Ramos (cell line): ENCODE data around the gene TUBGCP3.

ENCODE experiments used
- in situ Hi-C: fragments of 300-500 bp; cut with MboI; formaldehyde crosslinking; loops from one replicate; pipeline ENCODE4 v1.14.3; 2022; ENCODE audit warnings: low sequenced_read_pairs; ENCODE audit not compliant: unreplicated experiment

Gene TUBGCP3

DNA sequence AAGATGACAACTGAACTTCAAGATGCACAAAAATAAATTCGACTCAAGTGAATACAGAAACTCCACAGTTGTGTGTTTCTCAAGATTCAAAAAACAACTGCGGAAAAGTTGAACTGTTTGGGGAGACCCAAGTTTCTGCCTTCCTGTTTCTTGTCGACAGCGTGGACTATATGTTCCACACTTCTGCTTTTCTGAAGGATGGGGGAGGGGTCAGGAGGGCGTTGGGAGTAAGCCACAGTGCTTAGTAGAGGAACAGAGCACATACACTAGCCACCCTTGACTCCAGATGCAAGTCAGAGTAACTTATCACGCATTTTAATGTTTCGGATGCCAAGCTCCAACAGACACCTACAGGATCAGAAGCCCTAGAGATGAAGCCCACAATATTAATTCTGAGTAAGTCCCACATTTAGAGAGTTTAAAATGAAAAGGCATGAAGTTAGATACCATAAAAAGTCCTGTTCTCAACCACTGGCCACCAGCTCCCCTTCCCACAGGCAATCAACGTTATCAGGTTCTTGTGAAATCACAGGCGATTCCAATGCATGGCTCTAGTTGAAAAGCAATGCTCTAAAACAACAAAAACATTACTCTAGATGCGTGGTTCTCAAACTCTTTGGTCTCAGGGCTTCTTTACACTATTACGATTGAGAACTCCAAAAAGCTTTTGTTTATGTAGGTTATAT, 4.2 kb downstream of the TUBGCP3 start:
- in situ Hi-C loops = no loop called here

GRCh38 chr13:112582263-112582662, 5.7 kb downstream of the TUBGCP3 start:
- in situ Hi-C loops = no loop called here

DNA sequence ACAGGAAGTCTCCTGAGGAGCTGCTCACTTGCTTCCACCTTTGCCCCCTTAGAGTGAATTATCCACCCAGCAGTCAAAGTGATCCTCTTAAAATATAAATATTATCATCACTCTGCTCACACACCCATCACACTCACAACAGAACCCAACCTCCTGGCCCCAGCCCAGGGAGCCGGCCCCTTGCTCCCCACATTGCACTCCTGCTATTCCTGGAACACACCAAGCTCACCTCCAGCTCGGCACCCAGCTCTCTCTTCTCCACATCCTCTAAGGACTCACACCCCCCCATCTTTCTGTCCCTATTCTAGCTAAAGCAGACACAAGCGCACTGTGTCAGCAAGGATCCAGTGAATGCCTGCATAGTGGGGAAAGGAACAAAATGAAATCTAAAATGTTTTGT, 7.0 kb downstream of the TUBGCP3 start:
- in situ Hi-C loops = no loop called here

- in situ Hi-C loops = no loop called here
These were observed 7.7 kb downstream of the TUBGCP3 start for GRCh38 chr13:112580211-112580610.

GRCh38 chr13:112579310-112579843, 8.6 kb downstream of the TUBGCP3 start:
- in situ Hi-C loops = no loop called here

DNA sequence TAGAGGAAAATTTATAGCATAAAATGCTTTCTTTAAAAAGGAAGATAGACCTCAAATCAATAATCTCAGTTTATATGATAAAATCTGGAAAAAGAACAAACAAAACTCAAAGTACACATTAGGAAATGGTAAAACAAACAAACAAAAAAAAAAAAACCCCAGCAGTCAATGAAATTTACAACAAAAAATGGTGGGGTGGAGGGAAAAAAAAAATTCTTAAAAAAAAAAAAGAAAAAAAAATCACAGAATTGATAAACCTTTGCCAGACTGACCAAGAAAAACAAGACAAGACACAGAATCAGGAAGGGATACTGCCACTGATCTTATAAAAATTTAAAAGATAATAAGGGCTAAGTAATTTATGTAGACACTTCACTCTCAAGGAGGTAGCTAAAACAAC, 11.2 kb downstream of the TUBGCP3 start:
- in situ Hi-C loops = no loop called here

GRCh38 chr13:112576191-112576590, 11.8 kb downstream of the TUBGCP3 start:
- in situ Hi-C loops = no loop called here

DNA sequence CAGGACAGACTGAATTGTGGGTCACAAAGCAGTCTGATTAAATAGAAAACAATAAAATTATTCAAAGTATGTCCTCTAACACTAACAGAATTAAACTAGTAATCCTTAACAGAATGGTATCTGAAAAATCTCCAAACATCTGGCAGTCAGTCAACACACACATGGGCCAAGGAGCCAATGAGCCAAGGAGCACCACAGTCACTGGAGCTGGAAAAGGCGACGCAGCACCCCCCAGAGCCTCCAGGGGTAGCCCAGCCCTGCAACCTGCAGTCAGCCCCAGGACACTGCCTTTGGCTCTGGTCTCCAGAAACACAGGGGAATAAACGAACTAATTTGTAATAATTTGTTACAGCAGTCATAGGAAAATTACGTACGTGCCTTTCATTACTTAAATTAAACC, 12.3 kb downstream of the TUBGCP3 start:
- in situ Hi-C loops = no loop called here

DNA sequence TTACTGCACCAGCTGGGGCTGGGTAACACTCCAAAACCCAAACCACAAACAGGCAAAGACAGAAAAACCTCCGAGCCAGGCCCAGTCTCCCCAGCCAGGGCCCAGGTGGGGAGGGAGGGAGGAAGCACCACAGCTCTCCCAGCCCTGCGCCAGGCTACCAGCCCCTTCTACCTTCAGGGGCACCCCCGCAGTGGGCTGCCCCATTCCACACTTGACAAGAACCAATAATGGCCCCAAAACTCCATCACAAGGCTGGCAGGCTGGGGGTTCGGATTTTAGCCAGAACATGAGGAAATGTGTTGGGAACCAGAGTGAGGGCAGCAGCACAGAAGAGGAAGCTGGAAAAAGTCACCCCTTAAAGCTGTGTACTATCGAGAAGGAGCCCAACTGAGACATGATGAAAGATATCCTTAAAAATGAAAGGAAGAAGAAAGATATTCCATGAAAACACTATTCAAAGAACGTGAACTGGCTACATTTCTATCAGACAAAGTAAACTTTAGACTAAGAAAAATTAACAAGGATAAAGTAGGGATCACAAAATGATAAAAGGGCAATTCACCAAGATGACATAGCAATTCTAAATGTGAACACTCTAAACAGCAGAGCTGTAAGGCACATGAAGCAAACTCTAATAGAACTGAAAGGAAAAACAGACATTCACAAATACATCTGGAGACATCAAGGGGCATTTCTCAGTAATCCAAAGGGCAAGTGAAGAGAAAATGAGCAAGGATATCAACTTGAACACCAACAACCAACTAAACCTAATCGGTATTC, 12.9 kb downstream of the TUBGCP3 start:
- in situ Hi-C loops = no loop called here

GRCh38 chr13:112574416-112574815, 13.5 kb downstream of the TUBGCP3 start:
- in situ Hi-C loops = no loop called here

GRCh38 chr13:112573710-112574109, 14.2 kb downstream of the TUBGCP3 start:
- in situ Hi-C loops = no loop called here

DNA sequence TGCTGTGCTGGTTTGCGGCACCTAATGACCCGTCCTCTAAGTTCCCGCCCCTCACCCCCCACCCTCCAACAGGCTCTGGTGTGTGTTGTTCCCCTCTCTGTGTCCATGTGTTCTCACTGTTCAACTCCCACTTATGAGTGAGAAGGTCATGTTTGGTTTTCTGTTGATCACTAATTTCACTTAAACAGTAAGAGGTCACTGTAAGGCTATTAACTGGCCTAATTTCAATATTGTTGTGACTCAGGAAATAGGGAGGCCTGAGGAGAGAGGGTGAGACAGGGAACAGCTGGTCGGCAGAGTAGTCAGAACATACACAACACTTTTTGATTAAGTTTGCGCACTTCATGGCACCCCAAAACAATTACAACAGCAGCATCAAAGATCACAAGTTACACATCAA, 15.6 kb downstream of the TUBGCP3 start:
- in situ Hi-C loops = no loop called here

GRCh38 chr13:112569821-112570220, 18.1 kb downstream of the TUBGCP3 start:
- in situ Hi-C loops = no loop called here

DNA sequence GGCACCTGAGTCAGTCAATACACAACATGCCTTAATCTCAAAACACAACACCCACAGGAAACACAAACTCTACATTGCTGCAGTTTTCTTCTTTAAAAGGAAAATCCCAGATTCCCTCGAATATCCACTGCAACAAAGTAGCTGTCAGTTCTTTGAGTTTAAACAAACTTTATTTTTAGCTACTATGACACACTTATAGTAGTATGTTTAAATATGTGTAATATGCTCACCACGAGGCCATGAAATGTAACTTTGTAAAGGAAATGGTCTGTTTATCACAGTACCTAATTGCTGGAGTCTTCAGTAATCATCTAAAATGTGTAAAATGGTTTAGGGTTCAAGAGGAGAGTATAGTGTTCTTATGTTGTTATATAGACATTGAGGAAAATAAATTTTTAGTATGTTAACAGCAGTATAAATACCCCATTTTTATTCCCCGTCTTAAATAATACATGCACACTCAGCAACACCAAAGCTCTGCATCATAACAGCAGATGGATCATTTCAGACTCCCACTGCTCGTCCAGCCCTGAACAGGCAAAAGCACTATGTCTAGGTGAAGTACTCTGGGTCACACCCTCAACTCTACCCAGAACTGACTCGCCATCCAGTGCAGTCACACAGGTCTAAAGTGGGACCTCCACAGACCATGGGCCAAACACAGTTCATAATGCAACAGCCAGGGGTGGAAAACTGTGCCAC, 20.6 kb downstream of the TUBGCP3 start:
- in situ Hi-C loops = no loop called here

DNA sequence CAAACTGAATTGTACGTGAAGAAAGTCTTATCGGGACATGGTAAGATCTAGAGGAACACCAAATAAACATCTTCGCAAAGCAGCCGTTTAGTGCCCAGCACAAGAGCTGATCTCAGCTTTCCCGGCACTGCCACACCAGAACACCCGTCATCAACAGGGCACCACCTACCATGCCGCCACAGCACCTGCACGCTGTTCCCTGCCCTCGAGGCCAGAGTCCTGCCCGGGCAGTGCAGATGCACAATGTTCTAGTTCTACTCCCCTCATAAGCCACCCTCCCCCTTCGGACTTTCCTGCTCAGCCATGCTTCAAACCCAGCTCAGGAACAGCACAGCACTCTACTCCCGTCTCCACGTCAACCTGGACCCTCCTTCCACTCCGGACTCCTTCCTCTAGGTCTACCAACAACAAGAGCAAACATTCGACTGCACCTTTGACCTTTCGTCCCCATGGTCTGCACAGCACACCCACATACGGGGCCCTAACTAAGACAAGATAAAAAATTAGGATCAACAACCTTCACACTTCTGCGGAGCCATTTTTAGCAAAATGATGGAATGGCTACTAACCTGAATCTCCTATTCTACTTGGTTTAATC, 25.1 kb downstream of the TUBGCP3 start:
- in situ Hi-C loops = no loop called here

DNA sequence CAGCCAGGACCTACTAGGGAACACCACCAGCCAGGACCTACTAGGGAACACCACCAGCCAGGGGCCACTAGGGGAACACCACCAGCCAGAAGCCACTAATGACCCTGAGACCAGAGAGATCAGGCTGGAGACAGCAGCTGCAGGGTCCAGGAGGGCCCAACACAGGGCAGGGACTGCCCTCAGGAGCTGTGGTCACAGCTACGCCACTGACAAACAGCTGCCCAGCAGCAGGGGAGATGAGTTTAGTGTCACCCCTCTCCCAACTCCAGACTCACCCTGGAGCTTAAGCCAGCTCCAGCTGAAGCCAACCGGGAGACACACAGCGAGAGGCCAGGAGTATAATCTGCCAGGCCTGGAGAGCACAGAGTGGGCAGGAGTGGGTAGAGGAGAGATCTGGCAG, 25.7 kb downstream of the TUBGCP3 start:
- in situ Hi-C loops = no loop called here

DNA sequence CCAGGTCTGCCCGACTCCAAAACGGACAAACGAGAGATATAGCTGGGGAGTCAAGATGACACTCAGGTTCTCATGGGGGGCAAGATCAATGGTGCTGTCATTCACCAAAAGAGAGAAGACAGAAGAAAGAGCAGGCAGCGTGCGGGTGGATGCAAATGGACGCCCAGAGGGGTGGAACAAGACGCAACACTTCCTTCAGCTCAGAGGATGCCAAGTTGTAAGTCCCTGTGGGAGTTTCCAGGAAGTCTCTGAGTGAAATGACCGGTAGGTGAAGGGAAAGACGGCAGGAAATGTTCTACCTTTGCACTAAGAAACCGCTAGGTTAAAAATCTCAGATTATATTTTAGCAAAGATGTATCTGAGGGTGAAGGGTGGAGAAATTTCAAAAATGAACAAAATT, 26.5 kb downstream of the TUBGCP3 start:
- in situ Hi-C loops = no loop called here

GRCh38 chr13:112558696-112559418, 29.1 kb downstream of the TUBGCP3 start:
- in situ Hi-C loops = no loop called here

GRCh38 chr13:112556600-112556999, 31.4 kb downstream of the TUBGCP3 start:
- in situ Hi-C loops = no loop called here
